GM18907 (cell line): ENCODE data around the gene HYOU1.
"Not testable (repeated sequence)": the region's sequence is repeated elsewhere in the genome, so short reads cannot be mapped to it uniquely, and the experiment has no call there.

Experiments used
- ATAC-seq: cut with Tn5 transposase; IDR thresholded peaks from one replicate; pipeline ENCODE4 v1.9.1; 2021; ENCODE audit warnings: mild to moderate bottlenecking, moderate library complexity; ENCODE audit not compliant: unreplicated experiment

The HYOU1 gene

GRCh38 chr11:119087747-119088241 is 30.8 kb upstream of the HYOU1 start:
- ATAC-seq = no peak

DNA sequence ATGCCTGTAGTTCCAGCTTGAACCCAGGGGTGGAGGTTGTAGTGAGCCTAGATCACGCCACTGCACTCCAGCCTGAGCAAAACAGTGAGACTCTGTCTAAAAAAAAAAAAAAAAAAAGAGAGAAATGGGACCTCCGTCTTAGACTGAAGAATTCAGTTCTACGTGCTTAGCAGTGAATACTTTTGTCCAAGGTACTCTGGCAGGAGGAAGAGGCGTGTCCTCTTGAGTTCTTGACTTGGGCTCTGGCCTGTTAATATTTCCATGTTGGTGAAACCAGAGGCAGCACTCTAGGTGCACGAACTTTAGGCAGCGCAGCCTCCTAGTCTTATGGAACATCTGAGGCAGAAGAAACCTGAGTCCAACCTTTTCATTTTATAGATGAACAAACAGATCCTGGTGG is 30.1 kb upstream of the HYOU1 start:
- no peak for ATAC-seq

DNA sequence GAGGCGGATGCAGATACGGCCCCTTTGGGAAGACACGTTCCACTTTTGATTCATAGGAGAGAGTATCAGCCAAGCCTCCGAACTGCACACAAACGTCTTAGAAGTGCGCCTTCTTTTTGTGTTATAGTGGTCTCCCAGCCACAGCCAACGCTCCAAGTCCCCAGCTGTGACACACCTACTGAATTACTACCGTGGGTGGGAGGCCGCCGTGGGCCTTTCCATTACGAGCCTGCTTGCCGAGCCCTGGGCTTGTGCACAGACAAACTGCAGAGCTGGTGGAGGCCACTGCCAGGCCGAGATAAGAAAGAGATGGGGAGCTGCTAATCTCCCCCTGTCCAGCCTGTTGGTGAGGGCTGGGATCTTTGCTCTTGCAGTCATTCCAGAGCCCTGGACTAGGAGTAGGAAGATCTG is 28.4 kb upstream of the HYOU1 start:
- peak; percentile 10 for ATAC-seq

GRCh38 chr11:119084663-119085436 is 27.8 kb upstream of the HYOU1 start, which contains the start of gene HMBS:
Gene HMBS, plus strand, starts transcription at chr11:119084881. Its CDS starts 153 bp downstream, at chr11:119085034.
- peak; percentile 87 for ATAC-seq

DNA sequence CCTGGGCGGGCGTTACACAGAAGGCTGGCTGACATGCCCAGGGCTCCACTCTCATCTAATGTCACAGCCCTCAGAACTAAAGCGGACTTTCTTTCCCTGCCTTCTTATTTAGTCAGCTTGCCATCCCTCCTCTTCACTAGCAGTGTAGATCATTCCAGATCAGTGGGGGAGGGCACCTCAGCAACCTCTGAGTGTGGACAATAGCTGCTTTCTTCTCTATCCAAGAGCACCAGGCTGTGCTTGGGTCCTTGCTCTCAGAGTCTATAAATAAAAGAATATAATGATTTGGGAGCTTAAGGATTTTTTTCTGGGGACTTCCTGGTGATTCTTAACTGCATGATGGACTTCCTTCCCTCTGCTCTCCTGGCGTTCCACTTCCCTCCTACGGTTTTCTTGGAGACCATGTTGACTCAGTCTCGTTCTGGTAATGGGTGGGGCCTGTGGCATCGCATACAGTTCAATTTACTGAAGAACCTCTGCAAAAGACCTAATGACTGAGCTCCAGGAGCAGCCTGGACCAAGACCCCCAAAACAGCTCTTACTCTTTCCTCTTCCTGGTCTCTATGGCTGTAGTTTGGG is 24.8 kb upstream of the HYOU1 start:
- ATAC-seq = no peak

DNA sequence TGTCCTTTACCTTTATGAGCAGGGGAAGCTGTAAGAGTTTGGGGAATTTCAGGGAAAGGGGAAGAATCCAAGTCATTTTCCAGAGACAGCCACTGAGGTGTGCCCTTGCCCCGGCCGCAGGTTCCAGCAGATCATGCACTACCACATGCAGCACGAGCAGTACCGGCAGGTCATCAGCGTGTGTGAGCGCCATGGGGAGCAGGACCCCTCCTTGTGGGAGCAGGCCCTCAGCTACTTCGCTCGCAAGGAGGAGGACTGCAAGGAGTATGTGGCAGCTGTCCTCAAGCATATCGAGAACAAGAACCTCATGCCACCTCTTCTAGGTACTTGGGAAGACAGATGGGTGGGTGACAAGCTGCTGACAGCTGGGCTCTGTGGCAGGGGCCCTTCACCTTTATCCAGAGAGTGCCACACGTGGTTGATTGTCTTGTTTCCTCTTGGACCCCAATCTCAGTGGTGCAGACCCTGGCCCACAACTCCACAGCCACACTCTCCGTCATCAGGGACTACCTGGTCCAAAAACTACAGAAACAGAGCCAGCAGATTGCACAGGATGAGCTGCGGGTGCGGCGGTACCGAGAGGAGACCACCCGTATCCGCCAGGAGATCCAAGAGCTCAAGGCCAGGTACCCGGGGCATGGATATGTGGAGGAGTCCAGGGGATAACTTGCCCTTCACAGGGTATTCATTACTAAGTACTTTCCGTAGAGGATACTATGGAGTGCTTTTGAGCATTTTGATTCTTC is 21.8 kb upstream of the HYOU1 start:
- no peak for ATAC-seq

DNA sequence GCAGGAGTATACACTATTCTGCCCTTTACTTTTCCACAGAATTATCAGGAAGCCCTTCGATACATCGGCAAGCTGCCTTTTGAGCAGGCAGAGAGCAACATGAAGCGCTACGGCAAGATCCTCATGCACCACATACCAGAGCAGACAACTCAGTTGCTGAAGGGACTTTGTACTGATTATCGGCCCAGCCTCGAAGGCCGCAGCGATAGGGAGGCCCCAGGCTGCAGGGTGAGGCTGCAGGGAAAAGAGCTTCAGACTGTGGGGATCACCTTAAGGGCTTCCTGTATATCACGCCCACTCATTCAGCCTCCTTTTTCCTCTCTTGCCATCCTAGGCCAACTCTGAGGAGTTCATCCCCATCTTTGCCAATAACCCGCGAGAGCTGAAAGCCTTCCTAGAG is 20.8 kb upstream of the HYOU1 start:
- ATAC-seq = no peak

DNA sequence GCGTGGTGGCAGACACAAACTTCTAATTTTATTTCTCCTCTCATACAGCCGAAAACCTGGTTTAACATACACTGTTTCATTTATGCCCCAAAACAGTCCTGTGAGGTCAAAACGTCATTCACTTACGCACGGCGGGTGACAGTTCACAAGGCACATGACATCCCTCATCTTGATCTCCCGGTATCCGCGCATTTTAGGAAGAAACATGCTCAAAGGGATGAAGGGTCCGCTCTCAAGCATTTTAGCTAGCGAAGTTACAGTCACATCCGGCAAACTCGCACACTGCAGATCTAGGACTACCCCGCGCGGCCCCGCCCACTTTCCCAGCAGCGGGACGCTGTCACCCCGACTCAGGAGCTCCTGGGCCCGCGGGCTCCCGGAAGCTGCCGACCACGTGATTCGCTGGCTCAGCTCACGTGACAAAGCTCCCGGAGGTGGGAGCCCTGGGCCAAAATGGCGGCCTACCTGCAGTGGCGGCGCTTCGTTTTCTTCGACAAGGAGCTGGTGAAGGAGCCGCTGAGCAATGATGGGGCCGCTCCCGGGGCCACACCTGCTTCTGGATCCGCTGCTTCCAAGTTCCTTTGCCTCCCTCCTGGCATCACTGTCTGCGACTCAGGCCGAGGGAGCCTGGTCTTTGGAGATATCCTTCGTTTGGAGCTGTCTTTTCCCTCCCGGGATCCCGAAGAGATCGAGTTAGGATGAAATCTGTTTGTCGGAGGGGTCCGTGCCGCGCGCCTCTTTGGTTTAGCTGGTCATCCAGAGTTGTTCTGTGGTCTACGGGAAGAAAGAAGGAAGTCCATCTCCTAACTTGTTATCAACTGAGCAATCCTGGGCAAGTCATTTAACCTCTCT is 10.6 kb upstream of the HYOU1 start, which contains the start of gene VPS11:
VPS11 (plus strand) TSS at position 448 of the 852 bp plus-strand sequence; CDS start at position 454, 6 bp downstream.
- peak; percentile 91 for ATAC-seq

GRCh38 chr11:119065369-119065768 is 8.4 kb upstream of the HYOU1 start:
- no peak for ATAC-seq

DNA sequence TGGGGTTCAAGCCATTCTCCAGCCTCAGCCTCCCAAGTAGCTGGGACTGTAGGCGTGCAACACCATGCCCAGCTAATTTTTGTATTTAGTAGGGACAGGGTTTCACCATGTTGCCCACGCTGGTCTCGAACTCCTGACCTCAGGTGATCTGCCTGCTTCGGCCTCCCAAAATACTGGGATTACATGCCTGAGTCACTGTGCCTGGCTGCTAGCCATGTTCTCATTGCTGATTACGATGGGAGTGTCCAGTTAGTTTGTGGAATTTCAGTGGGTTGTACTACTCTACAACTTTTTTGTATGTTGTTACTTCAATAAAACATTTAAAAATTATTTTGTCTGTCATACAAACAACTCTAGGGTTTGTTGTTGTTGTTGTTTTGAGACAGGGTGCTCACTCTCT is 5.8 kb upstream of the HYOU1 start:
- ATAC-seq = no peak

DNA sequence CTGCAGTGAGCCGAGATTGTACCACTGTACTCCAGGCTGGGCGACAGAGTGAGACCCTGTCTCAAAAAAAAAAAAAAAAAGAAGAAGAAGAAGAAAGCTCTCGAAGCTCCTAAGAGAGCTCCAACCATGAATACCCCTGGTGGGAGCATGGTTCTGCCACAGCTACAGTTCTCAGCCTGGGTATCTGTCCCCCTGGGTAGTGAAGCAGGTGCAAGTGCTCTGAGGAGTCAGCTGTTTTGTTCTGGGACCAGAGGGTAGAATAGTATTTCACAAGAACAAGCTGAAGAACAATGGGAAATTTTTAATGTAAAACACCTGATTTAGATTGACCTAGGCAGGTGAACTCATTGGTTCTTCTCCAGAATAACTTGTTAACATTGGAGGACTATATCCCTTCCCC is 4.3 kb upstream of the HYOU1 start:
- no peak for ATAC-seq

- not testable (repeated sequence) for ATAC-seq
These were observed 2.1 kb upstream of the HYOU1 start for GRCh38 chr11:119059128-119059527.

DNA sequence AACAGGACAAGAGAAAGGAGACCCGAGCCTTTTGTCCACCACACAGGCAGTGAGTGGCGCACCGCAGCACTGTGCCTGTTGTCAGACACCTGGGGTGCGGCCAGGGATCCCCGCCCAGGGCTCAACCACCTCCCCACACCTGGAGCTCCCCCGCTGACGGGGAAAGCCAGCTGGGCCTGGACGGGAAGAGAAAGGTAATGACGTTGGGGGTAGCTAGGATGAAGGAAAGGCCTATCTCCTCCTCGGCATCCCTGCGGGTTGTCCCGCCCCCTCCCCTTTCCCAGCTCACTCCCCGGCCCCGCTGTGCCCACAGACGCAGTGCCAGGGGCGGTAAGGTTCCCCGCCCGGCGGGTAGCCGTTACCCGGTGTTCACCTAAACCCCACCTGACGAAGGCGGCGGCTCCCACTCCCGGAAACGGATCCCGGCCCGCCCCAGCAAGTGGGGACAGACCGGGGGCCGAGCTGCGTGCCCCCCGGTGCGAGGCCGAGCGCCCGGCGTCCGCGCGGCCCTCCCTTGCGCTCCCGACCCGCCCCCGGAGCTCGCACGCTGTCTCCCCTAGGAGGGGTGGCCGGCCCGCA is 495 bp downstream of the HYOU1 start:
- ATAC-seq = peak; percentile 22

GRCh38 chr11:119055901-119056300 is 1.1 kb downstream of the HYOU1 start:
- no peak for ATAC-seq

DNA sequence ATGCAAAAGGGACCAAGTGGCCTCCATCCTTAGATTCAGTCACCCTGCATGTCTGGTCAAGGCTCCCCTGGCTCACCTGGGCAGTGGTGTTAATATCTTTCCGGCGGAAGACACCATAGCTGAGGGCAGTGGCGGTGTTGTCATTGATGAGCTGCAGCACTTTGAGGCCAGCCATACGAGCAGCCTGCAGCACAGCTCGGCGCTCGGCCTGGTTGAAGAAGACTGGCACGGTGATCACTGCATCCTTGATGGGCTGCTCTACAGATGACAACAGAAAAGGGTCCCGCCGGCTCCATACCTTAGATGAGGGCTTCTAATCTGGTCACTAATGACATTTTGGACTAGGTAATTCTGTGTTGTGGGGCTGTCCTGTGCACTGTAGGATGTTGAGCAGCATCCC is 2.6 kb downstream of the HYOU1 start:
- ATAC-seq = no peak

GRCh38 chr11:119052163-119052814 is 4.7 kb downstream of the HYOU1 start:
- ATAC-seq = no peak

GRCh38 chr11:119051440-119052162 is 5.4 kb downstream of the HYOU1 start:
- ATAC-seq = peak; percentile 53

GRCh38 chr11:119049081-119049480 is 7.9 kb downstream of the HYOU1 start:
- ATAC-seq = no peak

- ATAC-seq = no peak
These were observed 8.4 kb downstream of the HYOU1 start for GRCh38 chr11:119048644-119049043.
